Suprapubic skin (tissue), 4 donors: ENCODE data around the gene PPP1R36.

Source experiments
- EP300 ChIP-seq: sonication (generic); formaldehyde crosslinking; IDR thresholded peaks from one replicate; pipeline ENCODE4 v1.6.1; 2017; ENCODE audit warnings: antibody characterized with exemption
- POLR2A ChIP-seq, 2 donors: fragments of 450-650 bp; IDR thresholded peaks; one replicate each; pipeline ENCODE4 v1.6.1; 2017; ENCODE audit warnings: antibody characterized with exemption in 2 of 2, mild to moderate bottlenecking in 2 of 2, moderate library complexity in 2 of 2
- POLR2AphosphoS5 ChIP-seq, 3 donors: sonication (generic); formaldehyde crosslinking; IDR thresholded peaks; one replicate each; pipeline ENCODE4 v1.6.1; 2017; ENCODE audit warnings: antibody characterized with exemption in 3 of 3
- TF ChIP-seq, protein P1 (sequence below), 2 donors: fragments of 200-600 bp in 1 of 2; fragments of 450-650 bp in 1 of 2; sonication (generic) in 1 of 2; IDR thresholded peaks; one replicate each; pipeline ENCODE4 v1.5.1; 2016 to 2019; ENCODE audit warnings: antibody characterized with exemption in 2 of 2, mild to moderate bottlenecking in 1 of 2, moderate library complexity in 1 of 2

- no peak for TF ChIP-seq POLR2A (IDR thresholded peaks at IDR 0.05)
- TF ChIP-seq, protein P1, sequence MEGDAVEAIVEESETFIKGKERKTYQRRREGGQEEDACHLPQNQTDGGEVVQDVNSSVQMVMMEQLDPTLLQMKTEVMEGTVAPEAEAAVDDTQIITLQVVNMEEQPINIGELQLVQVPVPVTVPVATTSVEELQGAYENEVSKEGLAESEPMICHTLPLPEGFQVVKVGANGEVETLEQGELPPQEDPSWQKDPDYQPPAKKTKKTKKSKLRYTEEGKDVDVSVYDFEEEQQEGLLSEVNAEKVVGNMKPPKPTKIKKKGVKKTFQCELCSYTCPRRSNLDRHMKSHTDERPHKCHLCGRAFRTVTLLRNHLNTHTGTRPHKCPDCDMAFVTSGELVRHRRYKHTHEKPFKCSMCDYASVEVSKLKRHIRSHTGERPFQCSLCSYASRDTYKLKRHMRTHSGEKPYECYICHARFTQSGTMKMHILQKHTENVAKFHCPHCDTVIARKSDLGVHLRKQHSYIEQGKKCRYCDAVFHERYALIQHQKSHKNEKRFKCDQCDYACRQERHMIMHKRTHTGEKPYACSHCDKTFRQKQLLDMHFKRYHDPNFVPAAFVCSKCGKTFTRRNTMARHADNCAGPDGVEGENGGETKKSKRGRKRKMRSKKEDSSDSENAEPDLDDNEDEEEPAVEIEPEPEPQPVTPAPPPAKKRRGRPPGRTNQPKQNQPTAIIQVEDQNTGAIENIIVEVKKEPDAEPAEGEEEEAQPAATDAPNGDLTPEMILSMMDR (IDR thresholded peaks at IDR 0.05), result no peak
- no peak for TF ChIP-seq EP300
- no peak for TF ChIP-seq POLR2AphosphoS5 (IDR thresholded peaks at IDR 0.05)
Observed at GRCh38 chr14:64541972-64542835, 7.6 kb upstream of the PPP1R36 start.
